ENCODE measurements around the gene SLC38A3.

SLC38A3 gene

GRCh38 chr3:50164481-50164880, 40.6 kb upstream of the SLC38A3 start:
- no peak overlapping the region for H4K91ac ChIP-seq (ENCODE audit: low read depth, low read length, poor library complexity)
- no peak overlapping the region for H3K9ac ChIP-seq (ENCODE audit: low read depth, low read length, poor library complexity)
- no peak overlapping the region for H2AFZ ChIP-seq (ENCODE audit: low read length)
- no peak overlapping the region for H2BK120ac ChIP-seq (ENCODE audit: low read depth, low read length)
- H2BK12ac ChIP-seq (ENCODE audit: low read length), result no peak overlapping the region
- no peak overlapping the region for H3K4me3 ChIP-seq (ENCODE audit: low read length in 2 of 2)
- no peak overlapping the region for H4K8ac ChIP-seq (ENCODE audit: low read depth, low read length)
- no peak overlapping the region for H3K23ac ChIP-seq (ENCODE audit: low read depth, low read length, poor library complexity)
- no peak overlapping the region for H2AK5ac ChIP-seq (ENCODE audit: low read depth, low read length)
- no peak for DNase-seq (ENCODE audit: low spot score)
- H3K18ac ChIP-seq (ENCODE audit: low read length), result no peak overlapping the region
- peaks cover 0 to 39% (median 0%) of the 10 kb centered on the region in 3 experiments for H3K27me3 ChIP-seq (ENCODE audit: control insufficient read depth in 3 of 3, insufficient read depth in 3 of 3, low read depth in 1 of 3, low read length in 3 of 3)
- H3K27ac ChIP-seq (replicated peaks; ENCODE audit: low read length), result no peak overlapping the region
- peaks cover 0 to 44% of the 10 kb centered on the region in 2 donors for H3K36me3 ChIP-seq (replicated peaks in 1 of 2; ENCODE audit: control insufficient read depth in 2 of 2, insufficient read depth in 2 of 2, low read length in 2 of 2)
- H3K9me3 ChIP-seq (replicated peaks in 1 of 2; ENCODE audit: control insufficient read depth in 2 of 2, insufficient read depth in 1 of 2, low read depth in 1 of 2, low read length in 2 of 2), result no peaks in the 10 kb centered on the region
- WGBS, 2 donors (ENCODE audit: extremely low coverage in 2 of 2, insufficient read length in 2 of 2, insufficient replicate concordance in 1 of 2), result no CpG with 5 or more reads among the region's 1 CpG
- no peak overlapping the region for H2BK5ac ChIP-seq (ENCODE audit: low read length)
- peaks cover 37 to 52% of the 10 kb centered on the region in 2 donors for H3K4me1 ChIP-seq (ENCODE audit: control insufficient read depth in 2 of 2, insufficient read depth in 1 of 2, low read depth in 1 of 2, low read length in 2 of 2)
- H3K4ac ChIP-seq (ENCODE audit: low read length), result no peak overlapping the region
- H3K4me2 ChIP-seq (ENCODE audit: insufficient read depth, low read length, poor library complexity, severe bottlenecking), result no peak overlapping the region
- peaks cover 19% of the 10 kb centered on the region for H3K79me1 ChIP-seq (ENCODE audit: low read depth, low read length)
- no peak overlapping the region for H2BK15ac ChIP-seq (ENCODE audit: low read length)
- no peak overlapping the region for H3K14ac ChIP-seq (ENCODE audit: low read length)

GRCh38 chr3:50164984-50165909, 39.8 kb upstream of the SLC38A3 start:
- whole genome bisulfite sequencing, 2 donors (ENCODE audit: extremely low coverage in 2 of 2, insufficient read length in 2 of 2, insufficient replicate concordance in 1 of 2), result no CpG with 5 or more reads among the region's 7 CpGs
- Histone ChIP-seq H2BK12ac (ENCODE audit: low read length) (peak overlapping the region; percentile 60), H2AK5ac (ENCODE audit: low read depth, low read length) (peak overlapping the region; percentile 91), H4K91ac (ENCODE audit: low read depth, low read length, poor library complexity) (peak overlapping the region; percentile 73), H2AFZ (ENCODE audit: low read length) (peak overlapping the region; percentile 60), H3K4me2 (ENCODE audit: insufficient read depth, low read length, poor library complexity, severe bottlenecking) (no peak overlapping the region), H3K9me3 (replicated peaks in 1 of 2; ENCODE audit: control insufficient read depth in 2 of 2, insufficient read depth in 1 of 2, low read depth in 1 of 2, low read length in 2 of 2) (no peaks in the 10 kb centered on the region), H2BK5ac (ENCODE audit: low read length) (peak overlapping the region; percentile 92), H3K27ac (replicated peaks; ENCODE audit: low read length) (peak overlapping the region; percentile 89), H3K9ac (ENCODE audit: low read depth, low read length, poor library complexity) (peak overlapping the region; percentile 34), H3K4me3 (ENCODE audit: low read length in 2 of 2) (no peak overlapping the region), H3K79me1 (ENCODE audit: low read depth, low read length) (peaks cover 19% of the 10 kb centered on the region), H2BK15ac (ENCODE audit: low read length) (peak overlapping the region; percentile 83), H3K4ac (ENCODE audit: low read length) (peak overlapping the region; percentile 71), H3K23ac (ENCODE audit: low read depth, low read length, poor library complexity) (peak overlapping the region; percentile 34), H3K14ac (ENCODE audit: low read length) (peak overlapping the region; percentile 17), H3K4me1 (ENCODE audit: control insufficient read depth in 2 of 2, insufficient read depth in 1 of 2, low read depth in 1 of 2, low read length in 2 of 2) (peaks cover 37 to 55% of the 10 kb centered on the region in 2 donors), H3K18ac (ENCODE audit: low read length) (peak overlapping the region; percentile 95), H2BK120ac (ENCODE audit: low read depth, low read length) (peak overlapping the region; percentile 56), H4K8ac (ENCODE audit: low read depth, low read length) (peak overlapping the region; percentile 59), H3K36me3 (replicated peaks in 1 of 2; ENCODE audit: control insufficient read depth in 2 of 2, insufficient read depth in 2 of 2, low read length in 2 of 2) (peaks cover 0 to 37% of the 10 kb centered on the region in 2 donors), H3K27me3 (ENCODE audit: control insufficient read depth in 3 of 3, insufficient read depth in 3 of 3, low read depth in 1 of 3, low read length in 3 of 3) (peaks cover 0 to 38% (median 0%) of the 10 kb centered on the region in 3 experiments)
- no peak for DNase-seq (ENCODE audit: low spot score)

GRCh38 chr3:50165910-50166538, 39.0 kb upstream of the SLC38A3 start:
- Histone ChIP-seq H2BK120ac (ENCODE audit: low read depth, low read length) (peak overlapping the region; percentile 56), H2AFZ (ENCODE audit: low read length) (peak overlapping the region; percentile 60), H3K36me3 (replicated peaks in 1 of 2; ENCODE audit: control insufficient read depth in 2 of 2, insufficient read depth in 2 of 2, low read length in 2 of 2) (peaks cover 0 to 34% of the 10 kb centered on the region in 2 donors), H3K79me1 (ENCODE audit: low read depth, low read length) (peaks cover 21% of the 10 kb centered on the region), H4K8ac (ENCODE audit: low read depth, low read length) (peak overlapping the region; percentile 59), H2BK5ac (ENCODE audit: low read length) (peak overlapping the region; percentile 92), H4K91ac (ENCODE audit: low read depth, low read length, poor library complexity) (peak overlapping the region; percentile 91), H3K4me1 (ENCODE audit: control insufficient read depth in 2 of 2, insufficient read depth in 1 of 2, low read depth in 1 of 2, low read length in 2 of 2) (peaks cover 42 to 62% of the 10 kb centered on the region in 2 donors), H2BK15ac (ENCODE audit: low read length) (peak overlapping the region; percentile 83), H2BK12ac (ENCODE audit: low read length) (peak overlapping the region; percentile 60), H3K9ac (ENCODE audit: low read depth, low read length, poor library complexity) (peak overlapping the region; percentile 75), H3K9me3 (replicated peaks in 1 of 2; ENCODE audit: control insufficient read depth in 2 of 2, insufficient read depth in 1 of 2, low read depth in 1 of 2, low read length in 2 of 2) (no peaks in the 10 kb centered on the region), H3K4ac (ENCODE audit: low read length) (peak overlapping the region; percentile 71), H2AK5ac (ENCODE audit: low read depth, low read length) (peak overlapping the region; percentile 91), H3K18ac (ENCODE audit: low read length) (peak overlapping the region; percentile 95), H3K23ac (ENCODE audit: low read depth, low read length, poor library complexity) (peak overlapping the region; percentile 34), H3K4me3 (ENCODE audit: low read length in 2 of 2) (no peak overlapping the region), H3K4me2 (ENCODE audit: insufficient read depth, low read length, poor library complexity, severe bottlenecking) (no peak overlapping the region), H3K27me3 (ENCODE audit: control insufficient read depth in 3 of 3, insufficient read depth in 3 of 3, low read depth in 1 of 3, low read length in 3 of 3) (peaks cover 0 to 32% (median 0%) of the 10 kb centered on the region in 3 experiments), H3K27ac (replicated peaks; ENCODE audit: low read length) (peak overlapping the region; percentile 89), H3K14ac (ENCODE audit: low read length) (peak overlapping the region; percentile 17)
- no CpG with 5 or more reads among the region's 15 CpGs for WGBS, 2 donors (ENCODE audit: extremely low coverage in 2 of 2, insufficient read length in 2 of 2, insufficient replicate concordance in 1 of 2)
- DNase-seq (ENCODE audit: low spot score), result no peak

GRCh38 chr3:50166620-50167019, 38.5 kb upstream of the SLC38A3 start:
- peak overlapping the region; percentile 91 for H4K91ac ChIP-seq (ENCODE audit: low read depth, low read length, poor library complexity)

More at GRCh38 chr3:50166620-50167019, 38.5 kb upstream of the SLC38A3 start:
- peak overlapping the region; percentile 79 for H2BK12ac ChIP-seq (ENCODE audit: low read length)
- H2AK5ac ChIP-seq (ENCODE audit: low read depth, low read length), result peak overlapping the region; percentile 91
- no CpG with 5 or more reads among the region's 6 CpGs for WGBS, 2 donors (ENCODE audit: extremely low coverage in 2 of 2, insufficient read length in 2 of 2, insufficient replicate concordance in 1 of 2)
- H3K27me3 ChIP-seq (ENCODE audit: control insufficient read depth in 3 of 3, insufficient read depth in 3 of 3, low read depth in 1 of 3, low read length in 3 of 3), result peaks cover 0 to 26% (median 0%) of the 10 kb centered on the region in 3 experiments
- H3K9ac ChIP-seq (ENCODE audit: low read depth, low read length, poor library complexity), result peak overlapping the region; percentile 75
- H3K79me1 ChIP-seq (ENCODE audit: low read depth, low read length), result peaks cover 25% of the 10 kb centered on the region
- H3K27ac ChIP-seq (replicated peaks; ENCODE audit: low read length), result peak overlapping the region; percentile 89
- peak overlapping the region; percentile 91 for H3K18ac ChIP-seq (ENCODE audit: low read length)
- peaks cover 0 to 28% of the 10 kb centered on the region in 2 donors for H3K36me3 ChIP-seq (replicated peaks in 1 of 2; ENCODE audit: control insufficient read depth in 2 of 2, insufficient read depth in 2 of 2, low read length in 2 of 2)
- H2BK120ac ChIP-seq (ENCODE audit: low read depth, low read length), result peak overlapping the region; percentile 56
- no peak overlapping the region for H3K4ac ChIP-seq (ENCODE audit: low read length)
- no peak overlapping the region for H4K8ac ChIP-seq (ENCODE audit: low read depth, low read length)
- no peak overlapping the region for H3K4me3 ChIP-seq (ENCODE audit: low read length in 2 of 2)
- no peaks in the 10 kb centered on the region for H3K9me3 ChIP-seq (replicated peaks in 1 of 2; ENCODE audit: control insufficient read depth in 2 of 2, insufficient read depth in 1 of 2, low read depth in 1 of 2, low read length in 2 of 2)
- peak overlapping the region; percentile 31 for H2AFZ ChIP-seq (ENCODE audit: low read length)
- H3K14ac ChIP-seq (ENCODE audit: low read length), result no peak overlapping the region
- no peak overlapping the region for H3K23ac ChIP-seq (ENCODE audit: low read depth, low read length, poor library complexity)
- DNase-seq (ENCODE audit: low spot score), result no peak
- peak overlapping the region; percentile 95 for H2BK5ac ChIP-seq (ENCODE audit: low read length)
- peaks cover 43 to 64% of the 10 kb centered on the region in 2 donors for H3K4me1 ChIP-seq (ENCODE audit: control insufficient read depth in 2 of 2, insufficient read depth in 1 of 2, low read depth in 1 of 2, low read length in 2 of 2)
- H2BK15ac ChIP-seq (ENCODE audit: low read length), result no peak overlapping the region
- H3K4me2 ChIP-seq (ENCODE audit: insufficient read depth, low read length, poor library complexity, severe bottlenecking), result peak overlapping the region; percentile 38
